Osteocyte (in vitro differentiated cells): ENCODE data around the gene OSBPL7. TPM values are rescaled to one million over a fixed set of nuclear protein-coding genes. Genes with fewer than 3 reads are reported as not detected.

Source experiments
- DNase-seq: peaks from one replicate; pipeline ENCODE4 v3.0.0; 2021; ENCODE audit warnings: mixed read lengths; ENCODE audit not compliant: unreplicated experiment; ENCODE audit errors: extremely low spot score
- H3K27ac Mint-ChIP-seq: one replicate; pipeline ENCODE4 v1.8.0; 2021; ENCODE audit warnings: mild to moderate bottlenecking, mixed read lengths; ENCODE audit not compliant: unreplicated experiment
- H3K27me3 Mint-ChIP-seq: one replicate; pipeline ENCODE4 v1.8.0; 2021; ENCODE audit warnings: mixed read lengths; ENCODE audit not compliant: unreplicated experiment
- H3K36me3 Mint-ChIP-seq: one replicate; pipeline ENCODE4 v1.8.0; 2021; ENCODE audit warnings: mixed read lengths; ENCODE audit not compliant: unreplicated experiment
- H3K4me1 Mint-ChIP-seq: one replicate; pipeline ENCODE4 v1.8.0; 2021; ENCODE audit warnings: mixed read lengths; ENCODE audit not compliant: unreplicated experiment
- H3K4me3 Mint-ChIP-seq: one replicate; pipeline ENCODE4 v1.8.0; 2021; ENCODE audit warnings: mild to moderate bottlenecking, moderate library complexity, mixed read lengths; ENCODE audit not compliant: unreplicated experiment
- H3K9me3 Mint-ChIP-seq: one replicate; pipeline ENCODE4 v1.8.0; 2021; ENCODE audit warnings: mixed read lengths; ENCODE audit not compliant: unreplicated experiment
- total RNA-seq: library from RNA; stranded (reverse); gene quantifications from 2 replicates; pipeline ENCODE4 v1.2.1, GENCODE V29; 2021
- TF ChIP-seq, protein P1 (sequence below): fragments of 200-600 bp; sonication (generic); IDR thresholded peaks from 2 replicates; pipeline ENCODE4 v1.5.0; 2021; ENCODE audit warnings: antibody characterized with exemption, mild to moderate bottlenecking, moderate library complexity

OSBPL7 gene
- total RNA-seq, 1 donor from 2014 or later, result 18.0 TPM

GRCh38 chr17:47801176-47801765 lies 20.3 kb downstream of the OSBPL7 start:
- TF ChIP-seq, protein P1, sequence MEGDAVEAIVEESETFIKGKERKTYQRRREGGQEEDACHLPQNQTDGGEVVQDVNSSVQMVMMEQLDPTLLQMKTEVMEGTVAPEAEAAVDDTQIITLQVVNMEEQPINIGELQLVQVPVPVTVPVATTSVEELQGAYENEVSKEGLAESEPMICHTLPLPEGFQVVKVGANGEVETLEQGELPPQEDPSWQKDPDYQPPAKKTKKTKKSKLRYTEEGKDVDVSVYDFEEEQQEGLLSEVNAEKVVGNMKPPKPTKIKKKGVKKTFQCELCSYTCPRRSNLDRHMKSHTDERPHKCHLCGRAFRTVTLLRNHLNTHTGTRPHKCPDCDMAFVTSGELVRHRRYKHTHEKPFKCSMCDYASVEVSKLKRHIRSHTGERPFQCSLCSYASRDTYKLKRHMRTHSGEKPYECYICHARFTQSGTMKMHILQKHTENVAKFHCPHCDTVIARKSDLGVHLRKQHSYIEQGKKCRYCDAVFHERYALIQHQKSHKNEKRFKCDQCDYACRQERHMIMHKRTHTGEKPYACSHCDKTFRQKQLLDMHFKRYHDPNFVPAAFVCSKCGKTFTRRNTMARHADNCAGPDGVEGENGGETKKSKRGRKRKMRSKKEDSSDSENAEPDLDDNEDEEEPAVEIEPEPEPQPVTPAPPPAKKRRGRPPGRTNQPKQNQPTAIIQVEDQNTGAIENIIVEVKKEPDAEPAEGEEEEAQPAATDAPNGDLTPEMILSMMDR, result no peak
- Mint-ChIP-seq H3K27ac (no peak overlapping the region), H3K27me3 (peaks cover 23% of the 10 kb centered on the region), H3K36me3 (no peaks in the 10 kb centered on the region), H3K4me1 (no peaks in the 10 kb centered on the region), H3K9me3 (no peaks in the 10 kb centered on the region), H3K4me3 (no peak overlapping the region)
- DNase-seq, result no peak

DNA sequence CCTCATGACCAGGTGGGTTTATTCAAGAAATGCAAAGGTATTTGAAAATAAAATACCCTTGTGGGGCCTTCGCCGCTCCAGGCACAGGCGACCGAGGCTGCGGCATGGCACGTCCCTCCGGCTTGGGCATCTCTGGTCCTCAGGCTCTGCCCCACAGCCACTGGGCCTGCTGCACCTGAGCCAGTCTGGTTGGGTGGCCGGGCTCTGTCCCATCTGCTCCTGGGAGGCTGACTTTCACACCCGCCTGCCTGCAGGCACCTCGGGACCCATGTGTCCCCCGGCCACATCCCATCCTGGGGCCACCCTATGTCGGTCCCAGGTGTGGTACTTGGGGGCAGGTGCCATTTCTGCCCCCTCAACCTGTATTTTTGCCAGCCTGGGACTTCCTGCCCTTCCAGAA lies 20.9 kb downstream of the OSBPL7 start:
- Mint-ChIP-seq H3K4me3 (no peak overlapping the region), H3K27ac (no peak overlapping the region), H3K27me3 (peaks cover 29% of the 10 kb centered on the region), H3K4me1 (no peaks in the 10 kb centered on the region), H3K36me3 (no peaks in the 10 kb centered on the region), H3K9me3 (no peaks in the 10 kb centered on the region)
- no peak for DNase-seq
- TF ChIP-seq, protein P1, result no peak

GRCh38 chr17:47797797-47798196 lies 23.8 kb downstream of the OSBPL7 start:
- no peak for DNase-seq
- Mint-ChIP-seq H3K27ac (no peak overlapping the region), H3K4me1 (no peaks in the 10 kb centered on the region), H3K27me3 (peaks cover 44% of the 10 kb centered on the region), H3K36me3 (no peaks in the 10 kb centered on the region), H3K9me3 (no peaks in the 10 kb centered on the region), H3K4me3 (no peak overlapping the region)
- TF ChIP-seq, protein P1, result no peak

- H3K27ac Mint-ChIP-seq, result no peak overlapping the region
- H3K36me3 Mint-ChIP-seq, result no peaks in the 10 kb centered on the region
- peaks cover 73% of the 10 kb centered on the region for H3K27me3 Mint-ChIP-seq
- no peak overlapping the region for H3K4me3 Mint-ChIP-seq
- H3K9me3 Mint-ChIP-seq, result no peaks in the 10 kb centered on the region
- peaks cover 11% of the 10 kb centered on the region for H3K4me1 Mint-ChIP-seq
- no peak for DNase-seq
- TF ChIP-seq, protein P1, result no peak
Observed at GRCh38 chr17:47792979-47793378, 28.6 kb downstream of the OSBPL7 start.

DNA sequence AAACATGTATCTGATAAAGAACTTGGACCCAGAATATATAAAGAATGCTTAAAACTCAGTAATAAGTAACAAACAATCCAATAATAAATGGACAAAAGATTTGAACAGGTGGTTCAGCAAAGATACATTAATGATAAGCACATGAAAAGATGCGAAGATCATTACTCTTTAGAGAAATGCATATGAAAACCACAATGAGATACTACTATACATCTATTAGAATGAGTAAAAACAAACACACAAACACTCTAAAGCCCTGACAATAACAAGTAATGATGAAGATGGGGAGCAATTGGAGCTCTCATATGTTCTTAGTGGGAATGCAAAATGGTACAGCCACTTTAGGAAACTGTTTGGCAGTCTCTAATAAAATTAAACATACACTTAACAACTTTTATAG lies 29.1 kb downstream of the OSBPL7 start:
- H3K4me3 Mint-ChIP-seq, result no peak overlapping the region
- H3K27ac Mint-ChIP-seq, result no peak overlapping the region
- peaks cover 70% of the 10 kb centered on the region for H3K27me3 Mint-ChIP-seq
- no peaks in the 10 kb centered on the region for H3K9me3 Mint-ChIP-seq
- DNase-seq, result no peak
- H3K4me1 Mint-ChIP-seq, result peaks cover 11% of the 10 kb centered on the region
- TF ChIP-seq, protein P1, result no peak
- H3K36me3 Mint-ChIP-seq, result no peaks in the 10 kb centered on the region
